Measurements from ENCODE around the gene ETS1. TPM values are rescaled to one million over a fixed set of nuclear protein-coding genes. Genes with fewer than 3 reads are reported as not detected.

ETS1 gene
- polyA plus RNA-seq, 1 experiment = 32.3 TPM

- ChIA-PET POLR2A (no interaction called here), CTCF (interaction anchor here (0.6 kb wide), 2 partner anchors 16 to 23 kb away, joined by 4 to 5 read pairs; no protein-coding TSS in a partner anchor)
- H3K27me3 ChIP-seq (ENCODE audit: control insufficient read depth, insufficient read depth, low read length) = no peaks in the 10 kb centered on the region
- no peak for DNase-seq (ENCODE audit: low read depth, low spot score)
- no peak for TF ChIP-seq CTCF (IDR thresholded peaks at IDR 0.05; ENCODE audit: low read depth, low read length)
- no peak overlapping the region for H3K27ac ChIP-seq (ENCODE audit: low read depth, low read length)
- no peak overlapping the region for H3K4me3 ChIP-seq (ENCODE audit: low read depth, low read length)
- H3K9me3 ChIP-seq (ENCODE audit: control insufficient read depth, insufficient read depth, low read length) = no peaks in the 10 kb centered on the region; the same call in 1 of the 2 replicates
Observed at GRCh38 chr11:128615076-128615475, 27.7 kb upstream of the ETS1 start.

GRCh38 chr11:128614026-128614425 is 26.7 kb upstream of the ETS1 start:
- POLR2A ChIA-PET = no interaction called here
- CTCF ChIA-PET = no interaction called here
- no peak for TF ChIP-seq CTCF (IDR thresholded peaks at IDR 0.05; ENCODE audit: low read depth, low read length)
- Histone ChIP-seq H3K27ac (ENCODE audit: low read depth, low read length) (no peak overlapping the region), H3K9me3 (ENCODE audit: control insufficient read depth, insufficient read depth, low read length) (no peaks in the 10 kb centered on the region; the same call in 1 of the 2 replicates), H3K4me3 (ENCODE audit: low read depth, low read length) (no peak overlapping the region), H3K27me3 (ENCODE audit: control insufficient read depth, insufficient read depth, low read length) (peaks cover 2% of the 10 kb centered on the region)
- DNase-seq (ENCODE audit: low read depth, low spot score) = no peak

- no peak for DNase-seq (ENCODE audit: low read depth, low spot score)
- CTCF ChIA-PET = interaction anchor here (0.8 kb wide), 1 partner anchor 20 kb away, joined by 3 read pairs; no protein-coding TSS in a partner anchor
- Histone ChIP-seq H3K9me3 (ENCODE audit: control insufficient read depth, insufficient read depth, low read length) (no peaks in the 10 kb centered on the region; the same call in 1 of the 2 replicates), H3K27me3 (ENCODE audit: control insufficient read depth, insufficient read depth, low read length) (peaks cover 2% of the 10 kb centered on the region), H3K4me3 (ENCODE audit: low read depth, low read length) (no peak overlapping the region), H3K27ac (ENCODE audit: low read depth, low read length) (no peak overlapping the region)
- POLR2A ChIA-PET = no interaction called here
- no peak for TF ChIP-seq CTCF (IDR thresholded peaks at IDR 0.05; ENCODE audit: low read depth, low read length)
Observed at GRCh38 chr11:128613300-128613995, 26.1 kb upstream of the ETS1 start.

- peaks cover 2% of the 10 kb centered on the region for H3K27me3 ChIP-seq (ENCODE audit: control insufficient read depth, insufficient read depth, low read length)
- CTCF ChIA-PET = interaction anchor here (0.7 to 1.2 kb wide), 2 partner anchors 273 to 321 kb away, joined by 3 to 5 read pairs; no protein-coding TSS in a partner anchor
- H3K9me3 ChIP-seq (ENCODE audit: control insufficient read depth, insufficient read depth, low read length) = no peaks in the 10 kb centered on the region; the same call in 1 of the 2 replicates
- no peak for DNase-seq (ENCODE audit: low read depth, low spot score)
- POLR2A ChIA-PET = interaction anchor here (0.7 kb wide), 1 partner anchor 143 kb away, joined by 3 read pairs; no protein-coding TSS in a partner anchor
- no peak overlapping the region for H3K4me3 ChIP-seq (ENCODE audit: low read depth, low read length)
- no peak overlapping the region for H3K27ac ChIP-seq (ENCODE audit: low read depth, low read length)
- TF ChIP-seq CTCF (IDR thresholded peaks at IDR 0.05; ENCODE audit: low read depth, low read length) = no peak
Observed at GRCh38 chr11:128610721-128611617, 23.6 kb upstream of the ETS1 start.

Measured in AG04450 (cell line).